CD4-positive, CD25-positive, alpha-beta regulatory T cell (primary cell): Measurements from ENCODE around the gene THRAP3. TPM values are rescaled to one million over a fixed set of nuclear protein-coding genes. Genes with fewer than 3 reads are reported as not detected.
A peak's percentile ranks its signal among the peaks of the same experiment; 100 is the strongest.

Experiments
- ATAC-seq, 2 donors: fragments of 150-1000 bp; cut with Tn5 transposase; one replicate each; pipeline ENCODE4 v1.10.0; 2021; ENCODE audit warnings: low read depth in 2 of 2, moderate number of reproducible peaks in 2 of 2, moderate library complexity in 1 of 2
- DNase-seq, 3 donors: peaks; one replicate each; pipeline versions ENCODE4 v3.0.0 to v3.0.0-alpha.2; 2012 to 2022; ENCODE audit warnings: mixed read lengths in 1 of 3
- H3K27ac ChIP-seq: one replicate; pipeline ENCODE4 v1.7.0; 2013; ENCODE audit warnings: mild to moderate bottlenecking, low read length; ENCODE audit not compliant: insufficient read depth, poor library complexity, severe bottlenecking
- H3K27me3 ChIP-seq: one replicate; pipeline ENCODE4 v1.7.0; 2013; ENCODE audit warnings: low read length; ENCODE audit not compliant: control insufficient read depth, insufficient read depth
- H3K36me3 ChIP-seq: one replicate; pipeline ENCODE4 v1.7.0; 2013; ENCODE audit warnings: mild to moderate bottlenecking, low read length, moderate library complexity; ENCODE audit not compliant: control insufficient read depth, insufficient read depth
- H3K4me1 ChIP-seq: 2 replicates; pipeline ENCODE4 v1.7.0; 2013; ENCODE audit warnings: mild to moderate bottlenecking, low read length; ENCODE audit not compliant: insufficient read depth, control insufficient read depth, poor library complexity, severe bottlenecking
- H3K4me3 ChIP-seq: one replicate; pipeline ENCODE4 v1.7.0; 2013; ENCODE audit warnings: low read depth, mild to moderate bottlenecking, low read length, moderate library complexity
- H3K9me3 ChIP-seq, 2 experiments: 1 replicate in 1 of 2; 2 replicates in 1 of 2; pipeline ENCODE4 v1.7.0; 2013; ENCODE audit warnings: low read length in 2 of 2, mild to moderate bottlenecking in 1 of 2, moderate library complexity in 1 of 2; ENCODE audit not compliant: control insufficient read depth in 2 of 2
- H3K27ac Mint-ChIP-seq, 3 donors: one replicate each; pipeline ENCODE4 v1.8.0; 2020 to 2022; ENCODE audit warnings: mild to moderate bottlenecking in 3 of 3, mixed read lengths in 3 of 3, moderate library complexity in 2 of 3
- H3K27me3 Mint-ChIP-seq: one replicate; pipeline ENCODE4 v1.8.0; 2022; ENCODE audit warnings: mild to moderate bottlenecking, mixed read lengths
- H3K36me3 Mint-ChIP-seq: one replicate; pipeline ENCODE4 v1.8.0; 2020; ENCODE audit warnings: mixed read lengths
- H3K4me1 Mint-ChIP-seq, 4 donors: one replicate each; pipeline ENCODE4 v1.8.0; 2020 to 2022; ENCODE audit warnings: mixed read lengths in 4 of 4, mild to moderate bottlenecking in 1 of 4
- H3K4me3 Mint-ChIP-seq, 4 donors: one replicate each; pipeline ENCODE4 v1.8.0; 2020 to 2022; ENCODE audit warnings: mild to moderate bottlenecking in 4 of 4, mixed read lengths in 4 of 4, moderate library complexity in 3 of 4
- H3K9me3 Mint-ChIP-seq, 7 donors: one replicate each; pipeline ENCODE4 v1.8.0; 2020 to 2022; ENCODE audit warnings: mixed read lengths in 7 of 7, mild to moderate bottlenecking in 3 of 7, moderate library complexity in 2 of 7
- polyA plus RNA-seq, 4 donors: library from polyadenylated mRNA; unstranded; fragments of 300-500 nt; fragmentation: Illumina TruSeq; gene quantifications; one replicate each; pipeline ENCODE4 v1.2.3, GENCODE V29; 2021
- total RNA-seq: library from RNA; stranded (reverse); gene quantifications from one replicate; pipeline ENCODE4 v1.2.3, GENCODE V29; 2022

THRAP3 gene
- total and polyA plus RNA-seq, 5 donors from 2014 or later = 62.5 to 84.4 (median 73.0) TPM

DNA sequence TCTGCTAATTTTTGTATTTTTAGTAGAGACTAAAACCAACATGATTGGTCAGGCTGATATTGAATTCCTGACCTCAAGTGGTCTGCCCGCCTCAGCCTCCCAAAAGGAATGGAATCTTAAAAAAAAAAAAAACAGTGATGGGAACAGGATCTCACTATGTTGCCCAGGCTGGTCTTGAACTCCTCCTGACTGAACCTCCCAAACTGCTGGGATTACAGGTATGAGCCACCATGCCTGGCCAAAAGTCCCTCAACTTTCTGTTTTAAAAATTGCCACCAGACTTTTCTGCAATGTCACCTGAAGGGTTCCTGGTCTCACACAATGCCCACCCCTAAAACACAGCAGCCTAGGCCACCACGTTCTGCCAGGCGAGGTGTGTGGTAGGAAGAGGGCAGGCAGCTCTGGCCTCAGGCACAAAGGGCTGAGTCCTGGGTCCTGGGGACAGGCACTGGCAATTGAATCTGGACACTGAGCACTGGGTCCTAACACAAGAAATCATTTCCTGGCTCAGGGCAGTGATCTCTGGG, 21.2 kb upstream of the THRAP3 start:
- peaks cover 18% of the 10 kb centered on the region for H3K27me3 Mint-ChIP-seq
- DNase-seq = no peak
- H3K4me3 ChIP-seq = no peak overlapping the region
- no peak overlapping the region for H3K4me3 Mint-ChIP-seq
- no peaks in the 10 kb centered on the region for H3K36me3 ChIP-seq
- H3K27ac Mint-ChIP-seq = no peak overlapping the region
- no peaks in the 10 kb centered on the region for H3K9me3 ChIP-seq
- ATAC-seq = no peak
- H3K27ac ChIP-seq = no peak overlapping the region
- H3K4me1 Mint-ChIP-seq = no peaks in the 10 kb centered on the region
- H3K36me3 Mint-ChIP-seq = no peaks in the 10 kb centered on the region
- no peaks in the 10 kb centered on the region for H3K9me3 Mint-ChIP-seq
- no peaks in the 10 kb centered on the region for H3K4me1 ChIP-seq
- H3K27me3 ChIP-seq = no peaks in the 10 kb centered on the region

GRCh38 chr1:36203554-36204346, 20.5 kb upstream of the THRAP3 start:
- ATAC-seq = no peak
- H3K4me3 Mint-ChIP-seq = no peak overlapping the region

GRCh38 chr1:36204347-36204909, 19.8 kb upstream of the THRAP3 start:
- Mint-ChIP-seq H3K27me3 (peaks cover 18% of the 10 kb centered on the region), H3K4me3 (no peak overlapping the region)
- ATAC-seq = no peak

More at GRCh38 chr1:36203554-36204346, 20.5 kb upstream of the THRAP3 start:
- Histone ChIP-seq H3K9me3 (no peaks in the 10 kb centered on the region), H3K27ac (no peak overlapping the region), H3K36me3 (no peaks in the 10 kb centered on the region), H3K27me3 (no peaks in the 10 kb centered on the region), H3K4me1 (no peaks in the 10 kb centered on the region), H3K4me3 (no peak overlapping the region)
- Mint-ChIP-seq H3K36me3 (no peaks in the 10 kb centered on the region), H3K27me3 (peaks cover 18% of the 10 kb centered on the region), H3K9me3 (no peaks in the 10 kb centered on the region), H3K27ac (no peak overlapping the region), H3K4me1 (no peaks in the 10 kb centered on the region)
- no peak for DNase-seq

DNA sequence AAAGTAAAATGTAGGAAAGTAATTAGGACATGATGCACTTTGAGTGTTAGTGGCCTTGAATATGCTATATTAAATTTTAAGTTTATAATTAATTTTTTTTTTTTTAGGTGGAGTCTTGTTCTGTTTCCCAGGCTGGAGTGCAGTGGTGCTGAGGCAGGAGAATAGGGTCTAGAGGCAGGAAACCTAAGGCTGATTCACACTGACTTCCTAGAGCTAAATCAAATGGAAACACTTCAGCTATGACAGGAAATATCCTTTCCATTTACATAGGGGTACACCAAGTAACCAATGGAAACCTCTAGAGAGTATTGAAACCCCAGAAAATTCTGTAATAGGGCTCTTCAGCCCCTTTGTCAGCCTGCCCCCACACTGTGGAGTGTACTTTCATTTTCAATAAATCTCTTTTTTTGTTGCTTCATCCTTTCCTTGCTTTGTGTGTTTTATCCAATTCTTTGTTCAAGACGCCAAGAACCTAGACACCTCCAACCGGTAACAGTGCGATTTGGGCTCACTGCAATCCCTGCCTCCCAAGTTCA, 17.9 kb upstream of the THRAP3 start:
- Mint-ChIP-seq H3K27me3 (peaks cover 18% of the 10 kb centered on the region), H3K4me3 (no peak overlapping the region), H3K36me3 (no peaks in the 10 kb centered on the region), H3K4me1 (no peaks in the 10 kb centered on the region), H3K9me3 (no peaks in the 10 kb centered on the region), H3K27ac (peak overlapping the region in 1 of 3 donors; percentile 60)
- DNase-seq = no peak
- Histone ChIP-seq H3K9me3 (no peaks in the 10 kb centered on the region), H3K36me3 (no peaks in the 10 kb centered on the region), H3K4me3 (no peak overlapping the region), H3K27ac (no peak overlapping the region), H3K4me1 (no peaks in the 10 kb centered on the region), H3K27me3 (no peaks in the 10 kb centered on the region)
- ATAC-seq = no peak

More at GRCh38 chr1:36204347-36204909, 19.8 kb upstream of the THRAP3 start:
- Histone ChIP-seq H3K36me3 (no peaks in the 10 kb centered on the region), H3K4me3 (no peak overlapping the region), H3K4me1 (no peaks in the 10 kb centered on the region), H3K27ac (no peak overlapping the region), H3K27me3 (no peaks in the 10 kb centered on the region), H3K9me3 (no peaks in the 10 kb centered on the region)
- Mint-ChIP-seq H3K4me1 (no peaks in the 10 kb centered on the region), H3K36me3 (no peaks in the 10 kb centered on the region), H3K9me3 (no peaks in the 10 kb centered on the region), H3K27ac (peak overlapping the region in 1 of 3 donors; percentile 26)
- DNase-seq = no peak

DNA sequence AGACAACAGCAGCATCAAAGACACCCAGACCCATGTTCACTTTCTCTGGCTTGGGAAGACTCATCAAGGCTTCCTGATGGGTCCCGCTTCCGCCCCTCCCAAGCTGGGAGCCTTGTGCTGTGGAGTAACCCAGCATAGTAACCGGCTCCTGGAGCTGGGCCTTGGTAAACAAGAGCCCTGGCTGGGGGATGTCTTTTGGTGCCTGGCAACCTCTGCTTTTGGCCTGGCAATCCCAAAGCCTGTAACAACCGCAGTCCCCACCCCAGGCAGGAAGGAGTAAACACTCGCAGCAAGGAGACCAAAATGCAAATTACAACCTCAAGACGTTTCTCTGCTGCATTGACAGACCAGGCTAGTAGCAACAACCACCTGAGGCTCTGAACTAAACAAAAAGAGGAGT, 16.9 kb upstream of the THRAP3 start:
- no peaks in the 10 kb centered on the region for H3K9me3 ChIP-seq
- no peak overlapping the region for H3K4me3 ChIP-seq
- Mint-ChIP-seq H3K27ac (no peak overlapping the region), H3K4me1 (no peaks in the 10 kb centered on the region), H3K27me3 (peaks cover 13% of the 10 kb centered on the region), H3K36me3 (no peaks in the 10 kb centered on the region), H3K4me3 (no peak overlapping the region), H3K9me3 (no peaks in the 10 kb centered on the region)
- H3K27ac ChIP-seq = no peak overlapping the region
- H3K36me3 ChIP-seq = no peaks in the 10 kb centered on the region
- H3K4me1 ChIP-seq = no peaks in the 10 kb centered on the region
- H3K27me3 ChIP-seq = no peaks in the 10 kb centered on the region
- DNase-seq (no peak), ATAC-seq (no peak)

DNA sequence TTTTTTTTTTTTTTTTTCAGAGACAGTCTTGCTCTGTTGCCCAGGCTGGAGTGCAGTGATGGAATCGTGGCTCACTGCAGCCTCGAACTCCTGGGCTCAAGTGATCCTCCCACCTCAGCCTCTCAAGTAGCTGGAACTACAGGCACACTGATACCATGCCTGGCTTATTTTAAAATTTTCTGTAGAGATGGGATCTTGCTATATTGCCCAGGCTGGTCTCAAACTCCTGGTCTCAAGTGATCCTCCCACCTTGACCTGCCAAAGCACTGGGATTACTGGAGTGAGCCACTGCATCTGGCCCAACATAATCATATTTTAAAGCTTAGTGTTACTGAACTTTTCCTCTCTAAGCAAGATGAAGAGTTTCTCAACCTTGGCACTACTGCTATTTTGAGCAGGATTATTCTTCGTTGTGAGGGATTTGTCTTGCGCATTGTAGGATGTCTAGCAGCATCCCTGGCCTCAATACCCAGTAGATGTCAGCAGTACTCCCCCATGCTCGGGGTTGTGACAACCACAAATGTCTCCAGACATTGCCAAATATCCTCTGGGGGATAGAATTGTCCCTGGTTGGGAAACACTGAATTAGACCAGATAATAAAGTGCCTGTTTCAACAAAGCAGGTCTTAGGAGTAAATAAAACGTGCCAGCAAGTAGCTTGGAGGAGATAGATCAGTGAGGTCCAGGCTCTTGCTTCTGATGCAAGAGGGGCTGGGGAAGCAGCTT, 15.1 kb upstream of the THRAP3 start:
- Mint-ChIP-seq H3K4me1 (no peaks in the 10 kb centered on the region), H3K36me3 (no peaks in the 10 kb centered on the region), H3K27ac (no peak overlapping the region), H3K9me3 (no peaks in the 10 kb centered on the region), H3K27me3 (peaks cover 6% of the 10 kb centered on the region), H3K4me3 (no peak overlapping the region)
- no peaks in the 10 kb centered on the region for H3K36me3 ChIP-seq
- no peaks in the 10 kb centered on the region for H3K9me3 ChIP-seq
- H3K27ac ChIP-seq = no peak overlapping the region
- no peak overlapping the region for H3K4me3 ChIP-seq
- no peak for DNase-seq
- ATAC-seq = no peak
- H3K27me3 ChIP-seq = no peaks in the 10 kb centered on the region
- H3K4me1 ChIP-seq = no peaks in the 10 kb centered on the region

DNA sequence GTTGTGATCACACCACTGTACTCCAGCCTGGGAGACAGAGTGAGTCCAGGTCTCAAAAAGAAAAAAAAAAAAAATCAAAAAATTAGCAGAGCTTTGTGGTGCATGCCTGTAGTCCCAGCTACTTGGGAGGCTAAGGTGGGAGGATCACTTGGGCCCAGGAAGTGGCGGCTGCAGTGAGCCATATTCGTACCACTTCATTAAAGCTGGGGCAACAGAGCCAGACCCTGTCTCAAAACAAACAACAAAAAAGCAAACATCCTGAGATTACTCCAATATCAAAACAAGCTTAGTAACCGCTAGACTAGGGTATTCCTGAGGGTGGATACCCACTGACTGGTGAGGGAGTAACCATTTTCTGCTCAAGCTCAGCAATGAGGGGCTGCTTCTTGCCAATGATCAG, 12.9 kb upstream of the THRAP3 start:
- no peaks in the 10 kb centered on the region for H3K9me3 Mint-ChIP-seq
- no peak for ATAC-seq
- Histone ChIP-seq H3K4me3 (no peak overlapping the region), H3K36me3 (no peaks in the 10 kb centered on the region), H3K27ac (no peak overlapping the region), H3K9me3 (no peaks in the 10 kb centered on the region), H3K27me3 (no peaks in the 10 kb centered on the region), H3K4me1 (no peaks in the 10 kb centered on the region)
- H3K4me3 Mint-ChIP-seq = no peak overlapping the region
- no peaks in the 10 kb centered on the region for H3K36me3 Mint-ChIP-seq
- peaks cover 6% of the 10 kb centered on the region for H3K27me3 Mint-ChIP-seq
- no peaks in the 10 kb centered on the region for H3K4me1 Mint-ChIP-seq
- no peak for DNase-seq
- no peak overlapping the region for H3K27ac Mint-ChIP-seq
